Measurements from ENCODE around the gene DEFB114.

DNA sequence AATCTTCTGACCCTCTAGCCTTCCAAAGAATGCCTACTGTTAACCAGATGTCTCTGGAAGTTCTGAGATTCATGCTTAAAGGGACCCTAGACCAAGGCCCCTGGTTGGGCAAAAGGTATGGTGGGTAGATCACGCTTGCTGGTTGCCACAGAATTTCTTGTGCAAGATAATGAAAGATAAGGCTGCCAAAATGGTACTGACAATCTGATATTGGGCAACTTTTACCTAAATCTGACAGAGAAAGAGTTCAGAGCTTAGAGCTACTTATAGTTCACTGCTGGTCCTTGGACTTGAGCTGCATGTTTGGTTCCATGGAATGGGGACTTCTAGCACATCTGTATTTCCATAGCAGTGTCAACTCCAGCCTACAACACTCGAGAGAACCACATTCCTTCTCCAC is 12.0 kb downstream of the DEFB114 start:
- TF ChIP-seq EZH2 (IDR thresholded peaks at IDR 0.05), result no peak
- no peak for TF ChIP-seq POLR2AphosphoS5 (IDR thresholded peaks at IDR 0.05; ENCODE audit: borderline replicate concordance, low read depth, low read length)
